Erythroblast (primary cell): Measurements from ENCODE around the gene PRKG1.

ENCODE experiments used
- GATA1 ChIP-seq: IDR thresholded peaks from 2 replicates; pipeline ENCODE4 v1.6.1; 2011; ENCODE audit warnings: low read depth, mild to moderate bottlenecking, control low read depth, low read length, moderate library complexity
- POLR2A ChIP-seq: IDR thresholded peaks from 2 replicates; pipeline ENCODE4 v1.6.1; 2011; ENCODE audit warnings: mild to moderate bottlenecking, low read length

DNA sequence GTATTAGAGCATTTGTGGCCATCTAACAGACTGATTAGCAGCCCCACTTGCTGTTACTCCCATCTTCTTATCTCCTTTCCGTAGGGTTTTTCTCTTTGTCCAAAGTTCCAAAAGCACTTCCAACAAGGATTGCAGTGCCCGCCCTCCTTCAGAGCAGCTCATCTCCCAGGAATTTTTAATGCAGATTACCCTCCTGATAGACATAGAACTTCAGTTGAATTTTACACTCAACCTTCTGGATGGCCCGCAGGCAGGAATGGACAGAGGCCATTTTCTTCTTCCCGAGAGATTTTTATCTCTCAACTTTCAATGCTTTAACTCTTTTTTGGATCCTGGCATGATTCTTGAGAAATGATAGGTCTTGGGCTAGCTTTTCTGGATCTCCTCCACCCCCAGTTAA, 23.3 kb downstream of the PRKG1 start:
- no peak for TF ChIP-seq POLR2A
- TF ChIP-seq GATA1, result no peak
